ENCODE results near the gene SPEG. TPM values are rescaled to one million over a fixed set of nuclear protein-coding genes. Genes with fewer than 3 reads are reported as not detected.
A peak's percentile ranks its signal among the peaks of the same experiment; 100 is the strongest.

SPEG gene
- total and polyA plus RNA-seq, 2 experiments from 2014 or later: 12.6 to 32.4 TPM

GRCh38 chr2:219416938-219417337, 17.7 kb upstream of the SPEG start:
- peaks cover 47% of the 10 kb centered on the region for H3K27me3 ChIP-seq (ENCODE audit: insufficient read depth)
- Mint-ChIP-seq H3K4me1 (peaks cover 24% of the 10 kb centered on the region), H3K36me3 (ENCODE audit: low read depth) (no peaks in the 10 kb centered on the region), H3K4me3 (no peak overlapping the region), H3K27ac (no peak overlapping the region), H3K9me3 (peaks cover 3% of the 10 kb centered on the region; the same call in 2 of the 3 replicates), H3K27me3 (ENCODE audit: insufficient read depth, low read depth, poor library complexity) (peaks cover 41% of the 10 kb centered on the region)
- ATAC-seq: no peak; the same call in 2 of the 3 replicates
- TF ChIP-seq NANOG (IDR thresholded peaks at IDR 0.05; ENCODE audit: borderline replicate concordance) (no peak), CTCF (conservative IDR thresholded peaks at IDR 0.05; ENCODE audit: low read depth in 2 of 2) (no peak), EZH2 (IDR thresholded peaks at IDR 0.05; ENCODE audit: low read depth, unreplicated experiment) (no peak), JUNB (IDR thresholded peaks at IDR 0.05; ENCODE audit: unreplicated experiment) (no peak), REST (IDR thresholded peaks at IDR 0.05; ENCODE audit: unreplicated experiment) (no peak), POLR2AphosphoS5 (IDR thresholded peaks at IDR 0.05; ENCODE audit: low read depth) (no peak)
- 0 out of 2 replicates have a peak, but pooled peaks cover 8% of the 10 kb centered on the region for H3F3A ChIP-seq (replicated peaks; ENCODE audit: low read depth)
- no peak for DNase-seq (ENCODE audit: low spot score)
- no peak overlapping the region for H2AFZ ChIP-seq
- 0 out of 2 replicates have a peak, but pooled peaks cover 3% of the 10 kb centered on the region for H3K9me2 ChIP-seq (ENCODE audit: insufficient read depth)
- H3K4me3 ChIP-seq: no peak overlapping the region
- no peaks in the 10 kb centered on the region for H3K79me2 ChIP-seq (replicated peaks; ENCODE audit: insufficient read depth)
- H3K4me2 ChIP-seq: peak overlapping the region; percentile 13; the same call in 1 of the 2 replicates
- peaks cover 28% of the 10 kb centered on the region for H3K4me1 ChIP-seq (ENCODE audit: insufficient read depth)
- no peaks in the 10 kb centered on the region for H3K36me3 ChIP-seq (ENCODE audit: insufficient read depth)
- no peaks in the 10 kb centered on the region for H4K20me1 ChIP-seq (replicated peaks; ENCODE audit: insufficient read depth)
- no peak overlapping the region for H3K27ac ChIP-seq (ENCODE audit: low read depth)

- H3K79me2 ChIP-seq (replicated peaks; ENCODE audit: insufficient read depth): no peaks in the 10 kb centered on the region
- no peak overlapping the region for H3K4me2 ChIP-seq
- no peaks in the 10 kb centered on the region for H3K36me3 ChIP-seq (ENCODE audit: insufficient read depth)
- 0 out of 2 replicates have a peak, but pooled peaks cover 3% of the 10 kb centered on the region for H3K9me2 ChIP-seq (ENCODE audit: insufficient read depth)
- Mint-ChIP-seq H3K36me3 (ENCODE audit: low read depth) (no peaks in the 10 kb centered on the region), H3K27me3 (ENCODE audit: insufficient read depth, low read depth, poor library complexity) (peaks cover 41% of the 10 kb centered on the region), H3K4me3 (no peak overlapping the region), H3K27ac (no peak overlapping the region), H3K9me3 (peaks cover under 1% of the 10 kb centered on the region; the same call in 2 of the 3 replicates), H3K4me1 (peaks cover 24% of the 10 kb centered on the region)
- H3K27me3 ChIP-seq (ENCODE audit: insufficient read depth): peaks cover 47% of the 10 kb centered on the region
- peaks cover 28% of the 10 kb centered on the region for H3K4me1 ChIP-seq (ENCODE audit: insufficient read depth)
- no peak overlapping the region for H2AFZ ChIP-seq
- H4K20me1 ChIP-seq (replicated peaks; ENCODE audit: insufficient read depth): no peaks in the 10 kb centered on the region
- no peak for ATAC-seq
- H3F3A ChIP-seq (replicated peaks; ENCODE audit: low read depth): 0 out of 2 replicates have a peak, but pooled peaks cover 8% of the 10 kb centered on the region
- DNase-seq (ENCODE audit: low spot score): no peak
- no peak overlapping the region for H3K27ac ChIP-seq (ENCODE audit: low read depth)
- H3K4me3 ChIP-seq: no peak overlapping the region
- no peak for TF ChIP-seq CTCF (conservative IDR thresholded peaks at IDR 0.05; ENCODE audit: low read depth in 2 of 2)
- TF ChIP-seq STAT1 (IDR thresholded peaks at IDR 0.05; ENCODE audit: unreplicated experiment): no peak
- no peak for TF ChIP-seq EZH2 (IDR thresholded peaks at IDR 0.05; ENCODE audit: low read depth, unreplicated experiment)
- TF ChIP-seq ETS1 (IDR thresholded peaks at IDR 0.05): no peak
- TF ChIP-seq CREB1 (CRISPR knock-in tag; IDR thresholded peaks at IDR 0.05; ENCODE audit: low read depth): no peak
- TF ChIP-seq POLR2AphosphoS5 (IDR thresholded peaks at IDR 0.05; ENCODE audit: low read depth): no peak
These were observed 17.3 kb upstream of the SPEG start for GRCh38 chr2:219417374-219417773.

Measured in GM23338 (cell line).